Urothelium cell line (cell line): ENCODE measurements around the gene DSTN.

Experiments
- DNase-seq: peaks from one replicate; pipeline ENCODE4 v3.0.0; 2011; ENCODE audit warnings: low spot score, mixed read lengths
- FAIRE-seq: peaks from 2 replicates; lab custom pipeline; 2011; peaks lifted over from hg19 to GRCh38; lab: Jason Lieb, UNC

Gene DSTN

DNA sequence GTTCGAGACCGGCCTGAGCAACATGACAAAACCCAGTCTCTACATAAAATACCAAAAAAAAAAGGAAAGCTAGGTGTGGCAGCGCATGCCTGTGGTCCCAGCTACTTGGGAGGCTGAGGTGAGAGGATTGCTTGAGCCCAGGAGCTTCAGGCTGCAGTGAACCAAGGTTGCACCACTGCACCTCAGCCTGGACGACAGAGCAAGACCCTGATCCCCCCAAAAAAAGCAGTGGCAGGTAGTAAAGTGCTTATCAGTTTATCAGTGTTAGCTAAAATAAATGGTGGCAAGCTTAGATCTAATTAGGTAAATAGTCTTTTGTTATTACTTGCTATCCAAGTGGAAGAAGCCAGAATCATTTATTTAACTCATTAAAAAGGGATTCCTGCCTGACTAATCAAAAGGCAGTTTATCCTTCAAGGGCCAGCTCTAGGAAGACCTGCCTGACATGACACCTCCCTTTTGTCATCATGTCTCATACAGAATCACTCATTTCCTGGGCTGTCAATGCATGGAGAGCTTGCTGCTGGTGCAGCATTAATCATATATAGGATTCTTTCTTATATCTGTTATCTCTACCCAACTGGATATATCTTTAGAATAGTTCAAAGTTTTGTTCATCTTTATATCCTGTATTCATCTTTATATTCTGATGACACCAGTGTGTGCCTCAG lies 9.6 kb downstream of the DSTN start:
- DNase-seq: no peak

DNA sequence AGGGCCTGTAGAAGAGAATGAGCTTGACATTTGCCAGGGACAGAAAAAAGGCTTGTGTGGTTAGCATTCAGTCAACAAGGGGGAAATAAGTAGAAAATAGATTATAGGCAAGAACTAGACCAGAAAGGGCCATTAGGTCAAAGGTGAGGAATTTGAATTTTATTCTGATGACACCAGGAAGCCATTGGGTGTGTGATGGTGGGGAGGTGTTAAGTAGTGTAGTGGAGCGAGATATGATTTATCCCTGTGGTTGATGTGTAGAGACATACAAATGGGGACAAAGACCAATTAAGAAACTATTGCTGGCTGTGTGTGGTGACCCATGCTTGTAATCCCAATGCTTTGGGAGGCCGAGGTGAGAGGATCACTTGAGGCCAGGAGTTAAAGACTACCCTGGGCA lies 11.0 kb downstream of the DSTN start:
- no peak for DNase-seq
- no peak for FAIRE-seq

More for the DNA sequence above, 9.6 kb downstream of the DSTN start:
- FAIRE-seq: no peak

DNA sequence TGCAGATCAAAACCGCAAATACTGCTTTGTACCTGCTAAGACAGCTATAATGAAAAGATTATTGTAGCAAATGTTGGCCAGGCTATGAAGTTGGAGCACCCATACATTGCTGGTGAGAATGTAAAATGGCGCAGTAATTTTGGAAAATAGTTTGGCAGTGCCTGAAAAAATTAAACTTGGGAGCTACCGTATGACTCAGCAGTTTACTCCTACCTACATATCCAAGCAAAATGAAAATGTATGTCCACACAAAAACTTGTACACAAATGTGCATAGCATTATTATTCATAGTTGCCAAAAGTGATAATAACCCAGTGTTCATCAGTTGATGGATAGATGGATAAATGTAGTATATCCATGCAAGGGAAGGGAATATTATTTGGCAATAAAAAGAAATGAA lies 13.3 kb downstream of the DSTN start:
- FAIRE-seq (no peak), DNase-seq (no peak)

DNA sequence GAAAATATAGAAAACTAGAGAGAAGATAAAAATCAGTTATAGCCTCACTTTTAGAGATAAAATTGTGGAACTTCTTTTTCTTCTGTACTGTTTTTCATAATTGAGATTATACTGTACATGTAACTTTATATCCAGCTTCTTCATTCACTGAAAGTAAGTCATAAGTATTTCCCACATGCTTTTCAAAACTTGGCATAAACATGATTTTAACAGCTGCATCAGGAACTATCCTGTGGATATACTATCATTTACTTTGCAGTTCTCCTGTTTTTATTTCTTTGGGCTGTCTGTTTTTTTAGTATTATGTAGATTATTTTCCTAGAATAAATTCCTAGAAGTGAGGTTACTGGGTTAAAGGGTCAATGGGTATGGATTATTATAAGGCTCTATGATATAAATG lies 14.8 kb downstream of the DSTN start:
- DNase-seq (no peak), FAIRE-seq (no peak)

DNA sequence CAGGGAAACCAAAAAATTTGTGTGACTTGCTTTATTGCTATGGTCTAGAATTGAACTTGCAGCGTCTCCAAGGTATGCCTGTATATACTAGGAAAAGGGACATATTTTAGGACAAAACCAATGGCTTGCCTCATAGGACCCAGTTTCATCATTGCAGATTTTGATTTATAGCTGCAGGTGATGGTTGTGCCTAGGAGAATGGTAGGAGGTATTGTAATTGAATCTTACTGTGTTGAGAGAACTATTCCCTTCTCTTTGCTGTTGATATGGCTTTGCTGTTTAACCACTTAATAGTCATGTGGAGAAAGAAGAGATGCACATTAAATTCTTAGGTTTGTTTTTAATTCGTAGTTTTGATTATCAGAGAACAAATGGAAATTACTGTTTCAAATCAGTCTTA lies 16.4 kb downstream of the DSTN start:
- FAIRE-seq: no peak

DNA sequence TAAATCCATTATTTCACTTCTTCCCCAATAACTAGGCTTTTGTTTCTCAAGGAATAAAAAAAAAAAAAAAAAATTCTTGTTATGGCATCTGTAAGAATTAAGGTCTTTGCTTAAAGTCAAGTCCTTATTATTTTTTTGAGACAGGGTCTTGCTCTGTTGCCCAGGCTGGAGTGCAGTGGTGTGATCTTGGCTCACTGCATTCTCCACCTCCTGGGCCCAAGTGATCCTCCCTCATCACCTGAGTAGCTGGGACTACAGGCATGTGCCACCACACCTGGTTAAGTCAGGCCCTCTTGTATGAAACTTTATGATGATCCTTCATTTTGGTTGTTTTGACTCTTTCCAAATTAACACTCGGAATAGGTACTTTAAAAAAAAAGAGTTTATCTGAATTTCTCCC lies 17.3 kb downstream of the DSTN start:
- FAIRE-seq: no peak
- DNase-seq: no peak

More for the DNA sequence above, 16.4 kb downstream of the DSTN start:
- no peak for DNase-seq

DNA sequence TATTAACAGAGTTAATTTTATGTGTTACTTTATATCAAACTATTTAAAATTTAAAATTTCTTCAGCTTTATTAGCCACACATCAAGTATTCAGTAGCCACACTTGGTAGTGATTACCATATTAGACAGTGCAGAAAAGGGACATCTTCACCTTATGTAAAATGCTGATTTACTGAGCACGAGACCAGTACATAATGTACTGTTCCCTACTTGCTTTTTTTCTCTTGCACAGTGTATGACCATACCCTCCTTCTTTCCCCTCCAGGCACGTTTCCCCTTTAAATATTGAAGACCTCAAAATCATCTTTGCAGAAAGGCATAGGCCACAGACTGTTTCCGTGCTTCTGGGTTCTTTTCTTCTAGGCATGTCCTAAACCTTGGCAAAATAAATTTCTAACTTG lies 17.9 kb downstream of the DSTN start:
- no peak for FAIRE-seq
- DNase-seq: no peak

DNA sequence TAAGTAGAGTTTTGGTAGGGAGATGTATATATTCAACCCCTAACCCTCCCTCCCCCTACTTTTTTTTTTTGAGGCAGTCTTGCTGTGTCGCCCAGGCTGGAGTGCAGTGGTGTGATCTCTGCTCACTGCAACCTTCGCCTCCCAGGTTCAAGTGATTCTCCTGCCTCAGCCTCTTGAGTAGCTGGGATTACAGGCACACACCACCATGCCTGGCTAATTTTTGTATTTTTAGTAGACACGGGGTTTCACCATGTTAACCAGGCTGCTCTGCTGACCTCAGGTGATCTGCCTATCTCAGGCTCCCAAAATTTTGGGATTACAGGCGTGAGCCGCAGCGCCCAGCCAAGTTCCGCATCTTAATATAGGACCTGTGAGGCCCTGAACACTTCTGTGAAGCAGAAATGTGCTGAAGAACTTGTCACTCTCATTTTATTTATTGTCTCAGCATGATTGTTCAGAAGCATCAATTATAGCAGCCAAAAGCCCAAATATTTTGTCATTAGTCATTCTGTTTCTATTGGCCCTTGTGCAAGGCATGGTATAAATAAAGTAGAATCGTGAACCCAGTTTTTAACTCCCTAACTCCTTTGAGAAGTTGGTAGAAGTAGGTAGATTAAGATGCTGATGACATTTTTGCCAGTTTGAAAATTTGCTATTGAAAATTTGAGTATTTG lies 19.4 kb downstream of the DSTN start:
- no peak for DNase-seq
- no peak for FAIRE-seq

DNA sequence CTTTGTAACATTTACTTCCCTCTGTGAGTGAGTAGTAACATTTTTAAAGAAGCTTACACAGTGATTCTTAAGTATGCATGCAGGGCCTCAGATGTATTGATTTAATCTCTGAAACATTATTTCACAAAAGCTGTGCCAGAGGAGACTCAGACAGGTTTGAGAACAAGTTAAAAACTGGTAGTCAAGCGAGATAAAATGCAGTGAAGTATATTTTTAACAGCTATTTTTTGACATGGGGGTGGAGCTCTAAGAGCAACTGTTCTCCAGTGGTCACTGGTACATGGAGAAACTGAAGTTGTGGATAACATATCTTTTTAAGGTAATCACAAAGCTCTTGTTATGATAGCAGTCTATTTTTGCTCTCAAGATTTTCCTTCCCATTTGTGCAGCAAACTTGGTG lies 20.4 kb downstream of the DSTN start:
- DNase-seq (no peak), FAIRE-seq (no peak)

DNA sequence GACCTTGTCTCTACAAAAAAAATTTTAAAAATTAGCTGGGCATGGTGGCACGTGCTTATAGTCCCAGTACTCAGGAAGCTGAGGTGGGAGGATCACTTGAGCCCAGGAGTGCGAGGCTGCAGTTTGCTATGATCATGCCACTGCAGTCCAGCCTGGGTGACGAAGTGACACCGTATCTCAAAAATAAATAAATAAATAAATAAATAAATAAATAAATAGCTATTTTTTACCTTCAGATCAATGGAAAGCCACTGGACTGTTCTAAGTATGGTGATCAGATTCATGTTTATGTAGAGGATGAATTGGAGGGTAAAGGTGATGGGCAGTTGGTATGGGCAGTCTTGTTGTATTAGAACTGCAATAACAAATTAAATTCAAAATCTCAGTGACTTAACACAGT lies 24.0 kb downstream of the DSTN start:
- DNase-seq: no peak
- no peak for FAIRE-seq

DNA sequence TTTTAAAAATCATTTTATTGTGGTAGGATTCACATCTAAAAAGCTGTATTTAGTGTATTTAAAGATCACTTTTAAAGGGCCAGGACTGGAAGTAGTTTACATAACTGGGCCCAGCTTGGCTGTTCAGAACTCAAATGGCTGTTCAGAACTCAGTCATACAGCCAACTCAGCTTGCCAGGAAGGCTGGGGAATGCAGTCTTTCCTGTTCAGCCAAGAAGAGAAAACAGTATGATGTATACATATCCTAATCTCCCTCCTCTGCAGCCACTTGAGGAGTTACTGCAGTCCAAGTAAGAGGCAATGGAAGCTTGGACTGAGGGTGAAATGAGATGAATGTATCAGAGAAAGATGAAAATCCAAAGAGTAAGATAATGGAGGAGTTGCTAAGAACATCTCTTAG lies 24.6 kb downstream of the DSTN start:
- no peak for DNase-seq
- FAIRE-seq: no peak

DNA sequence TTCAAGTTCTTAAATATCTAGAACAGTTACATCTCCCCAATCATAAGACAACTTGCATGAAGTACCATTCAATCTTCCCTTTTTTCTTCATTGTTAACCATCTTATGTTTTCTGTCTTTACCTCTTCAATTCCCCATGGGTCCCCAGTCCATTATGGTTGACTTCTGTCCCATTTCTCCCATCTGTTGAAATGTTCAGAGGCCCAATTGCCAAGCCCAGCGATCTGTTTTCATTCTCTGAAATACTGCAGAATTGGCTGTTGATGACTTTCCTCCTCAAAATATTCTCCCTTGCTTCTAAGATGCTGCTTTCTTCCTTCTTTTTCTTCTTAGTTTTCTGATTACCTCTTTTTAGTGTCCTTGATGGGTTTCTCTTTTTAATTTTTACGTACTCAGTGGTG lies 26.0 kb downstream of the DSTN start:
- no peak for FAIRE-seq
- DNase-seq: no peak

DNA sequence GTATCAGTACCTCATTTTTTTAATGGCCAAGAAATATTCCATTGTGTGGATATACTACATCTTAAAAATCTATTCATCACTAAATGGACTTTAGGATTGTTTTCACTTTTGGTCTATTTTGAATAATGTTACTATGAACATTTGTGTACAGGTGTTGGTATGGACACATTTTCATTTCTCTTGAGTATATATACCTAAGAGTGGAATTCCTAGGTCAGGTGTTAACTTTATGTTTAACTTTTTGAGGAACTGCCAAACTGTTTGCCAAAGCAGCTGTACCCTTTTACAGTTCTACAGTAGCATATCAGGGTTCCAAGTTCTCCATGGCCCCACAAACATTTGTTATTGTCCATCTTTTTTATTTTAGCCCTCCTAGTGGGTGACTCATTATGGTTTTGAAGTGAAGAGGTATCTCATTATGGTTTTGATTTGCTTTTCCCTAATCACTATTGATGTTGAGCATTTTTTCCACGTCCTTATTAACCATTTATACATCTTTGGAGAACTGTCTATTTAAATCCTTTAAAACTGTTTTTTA lies 28.2 kb downstream of the DSTN start:
- FAIRE-seq (no peak), DNase-seq (no peak)

DNA sequence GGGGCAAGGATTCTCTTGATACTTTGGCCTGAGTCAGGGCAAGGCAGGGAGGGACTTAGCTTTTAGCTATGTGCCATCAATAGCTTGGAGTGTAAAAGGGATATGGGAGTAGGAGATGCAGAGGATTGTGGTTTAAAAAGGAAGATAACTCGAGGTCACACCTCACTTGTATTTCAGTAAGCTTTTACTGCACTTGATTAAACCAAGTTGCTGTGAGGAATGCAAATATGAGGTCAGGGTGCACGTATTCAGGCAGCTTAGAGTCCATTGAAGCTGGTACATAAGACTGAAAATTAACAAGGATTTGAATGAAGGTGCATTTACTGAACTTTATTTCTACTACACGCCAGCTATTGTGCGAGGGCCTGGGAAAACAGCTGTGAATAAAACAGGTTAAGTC lies 32.1 kb downstream of the DSTN start:
- no peak for FAIRE-seq
- DNase-seq: no peak

DNA sequence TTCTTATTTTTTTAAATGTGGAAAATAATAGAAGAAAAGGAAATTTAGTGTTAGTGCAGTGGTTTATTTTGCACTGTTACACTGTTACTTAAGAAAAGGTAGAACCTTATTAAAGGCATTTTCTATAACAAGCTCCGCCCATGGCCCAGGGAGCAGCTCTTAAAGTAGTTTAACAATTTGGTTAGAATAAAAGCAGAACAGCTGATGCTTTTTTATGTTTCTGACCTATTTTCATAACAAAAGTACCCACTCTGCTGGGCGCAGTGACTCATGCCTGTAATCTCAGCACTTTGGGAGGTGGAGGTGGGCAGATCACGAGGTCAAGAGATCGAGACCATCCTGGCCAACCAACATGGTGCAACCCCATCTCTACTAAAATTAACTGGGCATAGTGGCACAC lies 32.6 kb downstream of the DSTN start:
- DNase-seq (no peak), FAIRE-seq (no peak)

DNA sequence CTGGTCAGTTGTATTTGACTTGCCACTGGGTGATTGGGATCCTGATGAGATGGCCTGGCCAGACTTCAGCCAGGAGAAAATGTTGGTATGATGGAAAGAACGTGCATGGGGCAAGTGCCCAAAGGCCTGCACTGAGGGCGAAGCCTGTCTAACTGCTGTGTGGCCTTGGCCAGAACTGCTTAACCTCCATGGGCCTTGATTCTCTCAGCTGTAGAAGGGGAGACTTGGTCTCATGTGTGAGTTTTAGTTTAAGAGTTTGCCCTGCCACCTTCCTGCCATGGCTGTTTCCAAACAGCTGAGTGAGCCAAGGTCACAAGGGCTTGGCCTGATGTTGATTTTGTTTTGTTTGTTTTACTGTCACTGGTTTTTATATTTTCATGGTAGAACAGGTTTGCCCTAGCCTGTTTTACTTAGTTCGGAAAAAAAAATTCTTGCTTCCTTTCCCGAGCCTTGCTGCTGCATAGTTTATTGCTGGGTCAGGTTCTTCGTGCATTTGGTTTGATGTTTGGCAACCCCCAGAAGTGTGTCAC lies 35.3 kb downstream of the DSTN start:
- DNase-seq (no peak), FAIRE-seq (no peak)

DNA sequence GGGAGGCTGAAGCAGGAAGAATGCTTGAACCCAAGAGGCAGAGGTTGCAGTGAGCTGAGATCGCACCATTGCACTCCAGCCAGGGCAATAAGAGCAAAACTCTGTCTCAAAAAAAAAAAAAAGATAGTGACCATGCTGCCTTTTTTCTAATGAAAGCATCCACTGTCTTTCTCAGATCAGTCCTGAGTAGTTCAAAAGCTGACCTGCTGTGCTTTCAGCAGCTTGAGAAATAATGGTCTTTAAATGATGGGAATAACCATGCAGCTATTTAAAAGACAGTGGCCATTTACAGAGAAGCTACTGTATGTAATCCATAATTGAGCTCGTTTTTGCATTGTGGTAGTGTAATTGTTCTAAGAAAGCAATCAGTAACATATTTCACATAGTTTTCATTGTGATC lies 36.1 kb downstream of the DSTN start:
- DNase-seq: no peak
- no peak for FAIRE-seq

DNA sequence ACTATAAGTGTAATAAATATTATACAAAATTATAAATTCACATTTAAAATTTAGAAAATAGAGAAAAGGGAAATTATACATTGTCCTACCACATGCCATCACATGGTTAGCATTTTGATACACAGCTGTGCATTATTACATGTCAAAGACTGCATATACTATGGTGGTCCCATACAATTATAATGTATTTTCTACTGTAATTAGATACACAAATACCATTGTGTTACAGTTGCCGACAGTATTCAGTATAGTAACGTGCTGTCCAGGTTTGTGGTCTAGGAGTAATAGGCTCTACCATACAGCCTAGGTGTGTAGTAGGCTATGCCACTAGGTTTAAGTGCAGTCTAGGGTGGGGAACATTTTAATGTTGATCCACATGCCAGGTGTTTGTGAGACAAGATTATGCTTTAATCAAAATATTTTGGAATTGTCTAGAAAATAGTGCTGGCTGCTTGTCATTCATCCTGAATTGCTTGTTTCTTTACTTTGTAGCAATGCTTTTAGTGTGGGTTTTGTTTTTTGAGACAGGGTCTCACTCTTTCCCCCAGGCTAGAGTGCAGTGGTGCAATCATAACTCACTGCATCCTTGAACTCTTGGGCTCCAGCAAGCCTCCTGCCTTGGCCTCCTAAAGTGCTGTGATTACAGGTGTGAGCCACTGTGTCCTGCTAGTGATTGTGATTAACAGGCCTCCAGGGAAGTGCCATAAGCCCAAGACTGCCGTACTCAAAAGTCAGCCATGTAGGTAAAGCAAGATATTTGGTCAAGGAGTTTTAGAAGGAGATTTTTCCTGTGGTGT lies 39.0 kb downstream of the DSTN start:
- no peak for DNase-seq
- FAIRE-seq: no peak

DNA sequence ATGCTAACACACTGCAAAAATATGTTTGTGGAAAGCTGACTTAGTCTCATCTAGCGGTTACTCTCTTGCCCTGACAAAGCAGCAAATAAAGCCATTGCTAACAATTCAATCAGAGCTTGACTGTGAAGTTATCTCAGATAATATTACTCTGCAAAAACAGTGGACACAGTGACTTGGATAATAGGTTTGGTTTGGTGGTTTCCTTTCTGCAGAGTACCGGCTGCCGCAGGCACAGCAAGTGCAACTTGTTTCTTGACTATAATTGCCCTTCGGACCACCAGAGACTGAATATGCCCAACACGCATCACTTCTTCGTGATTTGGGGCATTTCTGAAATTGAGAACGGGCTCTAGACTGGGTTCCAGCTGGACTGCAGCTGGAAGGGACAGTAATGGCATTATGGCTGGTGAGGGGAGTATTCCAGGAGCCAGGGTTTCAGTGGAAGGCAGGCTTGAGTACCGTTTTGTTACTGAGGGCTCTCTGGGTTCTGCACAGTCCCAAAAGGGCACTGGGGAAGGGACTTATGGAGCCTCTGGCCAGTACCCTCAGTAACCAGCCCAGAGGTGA lies 40.0 kb downstream of the DSTN start:
- DNase-seq (no peak), FAIRE-seq (no peak)

DNA sequence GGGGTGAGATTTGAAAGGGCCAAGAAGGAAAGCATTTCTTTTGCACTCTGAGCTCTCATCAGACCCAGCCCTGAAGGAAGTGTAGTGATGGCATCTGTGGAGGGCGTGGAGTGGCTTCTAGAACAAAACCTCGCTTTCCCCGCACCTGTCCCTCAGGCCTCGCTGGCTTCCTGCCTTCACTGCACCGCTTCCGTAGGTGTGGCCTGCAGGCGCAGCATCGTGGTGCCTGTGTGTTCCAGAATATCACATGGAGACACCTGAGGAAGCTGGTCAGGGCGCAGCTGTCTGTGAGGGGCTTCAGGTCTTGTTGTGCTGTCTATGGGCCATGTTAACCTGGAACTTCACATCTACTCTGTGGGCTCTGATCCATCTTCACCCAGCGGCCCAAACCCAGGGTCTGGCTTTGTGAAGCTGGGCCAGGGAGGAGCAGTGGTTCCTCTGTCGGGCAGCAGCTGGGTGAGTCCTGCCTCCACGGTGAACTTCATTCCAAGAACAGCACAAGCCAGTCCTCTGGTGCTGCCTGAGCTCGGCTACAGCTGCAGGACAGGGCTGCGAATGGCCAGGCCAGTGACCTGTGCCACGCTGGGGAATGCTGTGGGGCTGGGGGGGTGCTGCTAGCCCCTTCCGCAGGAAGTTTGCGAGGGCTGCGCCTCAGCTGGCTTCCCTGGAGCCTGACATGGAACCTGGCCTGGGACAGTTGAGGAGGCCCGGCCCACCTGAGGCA lies 40.9 kb downstream of the DSTN start:
- no peak for FAIRE-seq

DNA sequence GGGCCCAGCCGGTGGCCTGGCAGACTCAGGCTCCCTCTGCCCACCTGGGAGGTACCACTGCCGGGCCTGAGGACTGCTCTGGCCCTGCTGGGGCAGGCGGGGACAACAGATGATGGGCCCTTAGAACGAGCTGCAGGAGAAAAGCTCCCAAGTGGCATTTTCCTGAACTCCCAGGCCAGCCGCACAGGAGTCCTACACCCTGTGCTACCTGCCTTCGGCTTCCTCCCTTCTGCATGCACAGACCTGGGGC lies 41.3 kb downstream of the DSTN start:
- no peak for DNase-seq
- FAIRE-seq: no peak

More for the DNA sequence above, 40.9 kb downstream of the DSTN start:
- peak; percentile 1 for DNase-seq
